Measurements from ENCODE around the gene KCND1.

KCND1 gene

DNA sequence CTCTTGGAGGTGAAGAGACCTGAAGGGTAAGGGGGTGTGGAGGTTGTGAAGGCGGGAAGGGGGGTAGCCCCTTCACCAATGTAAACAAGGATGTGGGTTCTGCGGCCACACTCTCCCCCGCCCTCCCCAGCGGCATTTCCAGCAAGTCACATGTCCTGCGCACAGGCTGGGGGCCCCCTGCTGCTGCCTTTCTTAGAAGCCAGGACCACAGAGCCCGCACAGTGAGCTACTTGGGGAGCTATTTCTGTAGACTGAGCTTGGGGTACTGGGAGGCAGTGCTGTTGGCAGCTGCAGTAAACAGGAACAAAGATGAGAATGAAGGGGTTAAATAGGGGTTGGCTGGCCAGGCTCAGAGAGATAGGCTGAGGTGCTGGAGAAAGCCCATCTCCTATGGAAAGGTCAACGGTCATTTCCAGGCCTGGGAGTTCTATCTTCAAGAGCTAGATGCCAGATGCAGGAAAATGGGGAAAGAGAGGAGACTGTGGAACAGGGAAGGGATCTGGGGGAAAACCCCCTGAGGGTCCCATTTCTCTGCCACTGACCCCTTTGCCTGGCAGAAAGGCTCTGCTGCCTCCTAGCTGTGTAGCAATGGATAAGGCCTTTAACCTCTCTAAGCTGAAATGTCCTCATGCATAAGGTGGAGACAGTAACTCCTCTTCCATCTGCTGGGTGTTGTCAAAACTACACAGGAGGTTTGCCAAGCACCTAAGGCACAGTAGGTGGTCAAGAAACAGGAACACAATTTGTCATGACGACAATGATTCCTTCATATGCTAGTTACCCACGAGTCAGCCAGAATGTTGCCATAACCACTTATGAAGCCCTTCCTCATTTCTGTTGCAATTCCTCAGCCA, 34.4 kb downstream of the KCND1 start:
- DNase-seq, result peak; percentile 93 to 96

DNA sequence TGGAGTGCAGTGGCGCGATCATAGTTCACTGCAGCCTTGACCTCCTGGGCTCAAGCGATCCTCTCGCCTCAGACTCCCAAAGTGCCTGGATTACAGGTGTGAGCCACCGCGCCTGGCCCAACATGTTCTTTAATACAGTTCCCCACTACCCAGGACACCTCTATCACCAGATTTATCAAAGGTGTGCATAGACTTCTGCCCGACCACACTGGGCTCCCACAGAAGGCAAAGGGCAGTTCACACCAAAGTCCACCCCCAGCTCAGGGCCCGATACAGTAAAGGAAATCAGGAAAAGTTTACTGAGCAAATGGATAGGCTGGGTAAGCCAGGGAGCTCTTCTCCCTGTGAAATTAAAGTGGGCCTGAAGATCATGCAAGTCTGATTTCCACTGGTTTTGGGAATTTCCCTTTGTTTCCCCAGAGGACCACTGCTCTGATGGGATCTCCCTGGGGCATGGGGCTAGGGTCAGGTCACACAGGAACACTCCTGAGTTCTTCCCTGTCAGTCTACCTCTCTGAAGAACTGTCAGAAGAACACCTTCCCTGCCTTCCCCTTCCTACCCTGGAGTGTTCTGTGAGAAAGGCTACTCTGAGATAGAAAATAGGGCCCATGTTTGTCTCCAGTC, 35.1 kb downstream of the KCND1 start:
- no peak for DNase-seq

DNA sequence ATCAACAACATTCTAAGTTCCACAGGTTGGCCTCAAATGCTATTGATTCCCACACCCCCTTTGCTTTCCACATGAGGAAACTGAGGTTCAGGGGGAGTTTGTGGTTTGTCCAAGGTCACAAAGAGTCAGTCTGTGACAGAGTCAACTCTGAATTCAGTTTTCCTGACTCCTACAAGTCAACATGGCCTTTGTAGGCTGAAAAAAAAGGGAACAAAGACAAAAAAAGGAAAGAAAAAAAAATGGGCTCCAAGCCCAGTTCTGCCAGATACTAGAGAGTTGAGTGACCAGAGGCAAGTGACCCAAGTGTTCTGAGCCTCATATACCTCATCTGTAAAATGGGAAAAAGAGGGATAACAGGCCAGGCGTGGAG, 36.4 kb downstream of the KCND1 start:
- DNase-seq, result no peak

DNA sequence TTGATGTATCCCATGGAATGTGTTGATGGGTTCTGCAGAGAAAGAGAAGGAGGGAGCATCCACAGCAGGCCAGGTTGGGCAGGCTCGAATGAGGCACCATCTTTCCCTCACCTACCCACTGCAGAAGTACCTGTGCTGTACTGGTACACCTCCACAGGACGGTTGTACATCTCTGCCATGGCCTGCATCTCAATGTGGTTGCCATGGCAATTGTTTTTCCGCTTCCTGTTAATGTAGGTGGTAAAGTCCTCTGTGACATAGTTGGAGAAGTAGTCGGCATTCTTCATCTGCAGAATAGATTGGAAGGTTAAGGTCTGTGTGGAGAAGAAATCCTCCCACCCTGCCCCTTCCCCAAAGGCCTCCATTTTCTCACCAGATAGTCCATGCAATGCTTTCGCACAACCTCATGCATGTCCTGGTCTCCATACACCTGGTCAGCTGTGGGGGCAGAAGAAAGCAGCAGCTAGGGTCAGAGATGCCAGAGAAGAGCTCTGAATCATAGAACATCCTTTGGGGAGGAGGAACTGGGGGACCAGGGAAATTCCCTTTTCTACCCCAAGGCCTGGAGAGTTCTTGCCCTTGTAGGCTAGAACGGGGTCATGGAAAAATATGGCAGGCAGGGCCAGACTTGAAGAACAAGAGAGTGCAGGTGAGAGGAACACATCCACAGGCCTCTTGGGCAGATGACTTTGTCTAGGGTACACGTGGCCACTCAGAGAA, 36.9 kb downstream of the KCND1 start:
- DNase-seq, result peak; percentile 70 to 81

DNA sequence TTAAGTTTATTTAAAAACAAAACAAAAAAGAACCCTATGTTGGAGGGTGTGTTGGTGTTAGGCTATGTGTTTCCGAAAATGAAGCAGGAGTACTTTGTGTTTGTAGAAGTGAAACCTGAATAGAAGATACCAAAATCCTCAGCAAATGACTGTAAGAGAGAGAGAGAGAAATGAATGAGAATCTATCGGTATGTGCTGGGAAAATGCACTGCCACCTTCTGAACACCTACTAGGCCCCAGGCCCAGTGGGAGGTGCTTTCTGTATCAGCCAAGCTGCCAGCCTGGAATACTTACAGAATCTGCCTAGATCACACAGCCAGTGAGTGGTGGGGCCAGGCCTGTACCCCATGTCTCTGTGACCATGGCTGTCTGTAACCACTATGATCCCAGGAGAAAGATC, 37.9 kb downstream of the KCND1 start:
- DNase-seq, result no peak

DNA sequence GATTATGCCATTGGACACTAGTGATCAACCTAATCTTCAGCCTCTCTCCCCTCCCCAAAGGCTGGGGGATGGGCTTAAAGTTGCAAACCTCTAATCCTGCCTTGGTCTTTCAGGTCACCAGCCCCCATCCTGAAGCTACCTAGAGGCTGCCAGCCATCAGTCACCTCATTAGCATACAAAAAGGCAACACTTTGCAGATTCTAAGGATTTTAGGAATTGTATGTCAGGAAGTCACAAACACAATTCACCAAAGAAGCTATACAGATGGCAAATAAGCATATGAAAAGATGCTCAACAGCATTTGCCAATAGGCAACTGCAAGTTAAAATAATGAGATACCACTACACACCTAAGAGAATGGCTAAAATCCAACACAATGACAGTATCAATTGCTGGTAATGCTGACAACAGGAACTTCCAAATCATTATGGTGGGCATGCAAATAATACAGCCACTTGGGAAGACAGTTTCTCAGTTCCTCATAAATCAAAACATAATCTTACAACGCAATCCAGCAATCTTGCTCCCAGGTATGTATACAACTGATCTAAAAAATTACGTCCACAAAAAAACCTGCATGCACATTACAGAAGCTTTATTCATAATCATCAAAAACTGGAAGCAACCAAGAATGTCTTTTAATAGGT, 43.8 kb downstream of the KCND1 start:
- no peak for DNase-seq

DNA sequence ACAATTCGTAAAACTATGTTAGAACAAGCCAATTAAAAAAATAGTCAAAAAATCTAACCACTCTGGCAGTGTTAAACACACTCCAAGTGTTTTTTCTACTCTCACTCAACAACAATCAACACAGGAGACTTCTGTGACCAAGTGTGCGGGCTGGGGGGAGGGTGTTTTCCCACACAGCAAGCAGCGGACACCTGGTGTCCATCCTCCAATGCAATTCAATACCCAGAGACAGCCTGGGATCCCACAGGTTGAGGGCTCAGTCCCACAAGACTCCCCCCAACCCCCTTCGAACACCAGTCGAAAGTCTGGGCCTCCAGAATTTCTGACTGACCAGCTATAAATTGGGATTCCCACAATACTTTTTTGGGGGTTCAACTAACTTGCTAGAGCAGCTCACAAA, 44.5 kb downstream of the KCND1 start:
- no peak for DNase-seq

DNA sequence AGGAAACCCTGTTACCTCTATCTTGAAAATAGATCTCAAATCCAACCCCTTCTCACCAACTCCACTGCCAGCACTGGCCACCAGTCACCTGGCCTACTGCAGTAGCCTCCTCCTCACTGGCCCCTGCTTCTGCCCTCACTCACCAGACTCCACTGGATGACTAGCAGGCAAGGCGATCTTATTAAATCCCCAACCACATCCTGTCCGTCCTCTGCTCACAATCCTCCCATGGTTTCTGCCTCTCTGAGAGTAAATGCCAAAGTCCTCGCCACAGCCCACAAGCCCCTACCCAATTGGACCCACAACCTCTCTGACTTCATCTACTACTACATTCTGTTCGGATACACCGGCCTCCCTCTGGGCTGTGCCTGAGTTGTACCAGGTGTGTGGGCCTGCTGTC, 47.4 kb downstream of the KCND1 start:
- no peak for DNase-seq

DNA sequence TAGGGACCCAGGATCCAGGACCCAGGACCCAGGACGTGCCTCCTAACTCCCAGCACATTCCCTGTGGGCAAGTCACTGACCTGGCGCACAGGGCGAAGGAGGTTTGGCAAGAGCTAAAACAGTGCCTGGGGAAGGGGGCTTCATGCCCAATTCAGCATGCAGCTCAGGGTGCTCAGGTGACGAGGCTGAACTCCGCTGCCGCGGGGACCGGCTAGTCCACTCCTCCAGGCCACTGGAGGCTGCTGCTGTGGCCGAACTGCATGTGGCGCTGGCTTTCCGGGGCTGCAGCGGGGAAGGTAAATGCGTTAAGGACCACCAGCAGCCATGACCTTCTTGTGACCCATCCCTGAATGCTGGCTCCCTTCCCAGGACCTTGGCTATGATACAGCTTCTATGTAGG, 47.9 kb downstream of the KCND1 start:
- no peak for DNase-seq

DNA sequence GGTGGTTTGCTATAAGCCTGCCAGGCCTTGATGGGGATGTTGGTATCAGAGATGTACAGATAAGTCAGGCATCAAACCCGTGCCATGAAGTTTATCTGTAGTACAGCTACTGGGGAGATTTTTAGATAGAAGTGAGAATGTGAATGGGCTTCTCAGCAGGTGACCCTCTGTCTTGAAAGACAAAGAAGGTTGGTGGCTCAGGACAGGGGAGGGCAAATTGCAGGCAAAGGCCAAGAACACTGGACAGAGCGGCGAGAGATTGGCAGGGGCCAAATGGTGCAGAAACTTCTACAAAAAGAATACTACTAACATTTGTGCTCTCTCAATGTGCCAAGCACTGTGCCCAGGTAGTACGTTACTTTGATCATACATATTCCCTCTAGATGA, 50.9 kb downstream of the KCND1 start:
- no peak for DNase-seq

DNA sequence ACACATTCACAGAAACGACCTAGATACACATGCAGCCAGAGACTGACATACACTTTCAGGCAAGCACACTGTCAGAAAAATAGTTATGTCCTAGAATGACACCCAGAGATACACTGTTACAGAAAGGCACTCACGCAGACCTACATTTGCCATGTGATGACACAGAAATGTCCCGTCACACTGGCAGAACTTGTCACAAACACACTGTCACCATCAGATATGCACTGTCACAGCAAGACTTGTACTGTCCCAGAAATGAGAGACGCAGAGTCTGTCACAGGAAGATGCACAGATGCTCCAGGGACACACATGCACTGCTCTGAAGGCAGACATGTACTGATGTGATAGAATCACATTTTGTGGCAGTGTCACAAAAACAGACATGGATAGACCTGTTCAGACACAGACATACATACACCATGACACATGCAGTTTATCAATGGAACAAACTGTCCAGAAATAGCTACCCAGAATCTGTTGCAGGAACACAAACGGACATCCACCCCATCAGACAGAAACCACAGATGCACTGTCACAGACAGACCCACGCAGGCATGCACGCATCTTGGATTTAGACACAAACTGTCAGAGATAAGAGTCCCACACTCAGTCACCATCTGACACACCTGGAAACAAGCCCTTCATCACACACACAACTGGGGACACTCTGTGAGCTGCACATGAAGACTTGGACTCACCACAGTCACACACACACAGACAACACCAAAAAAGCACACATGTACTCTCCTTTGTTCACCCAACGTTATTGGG, 51.5 kb downstream of the KCND1 start:
- DNase-seq, result peak; percentile 47 to 58

DNA sequence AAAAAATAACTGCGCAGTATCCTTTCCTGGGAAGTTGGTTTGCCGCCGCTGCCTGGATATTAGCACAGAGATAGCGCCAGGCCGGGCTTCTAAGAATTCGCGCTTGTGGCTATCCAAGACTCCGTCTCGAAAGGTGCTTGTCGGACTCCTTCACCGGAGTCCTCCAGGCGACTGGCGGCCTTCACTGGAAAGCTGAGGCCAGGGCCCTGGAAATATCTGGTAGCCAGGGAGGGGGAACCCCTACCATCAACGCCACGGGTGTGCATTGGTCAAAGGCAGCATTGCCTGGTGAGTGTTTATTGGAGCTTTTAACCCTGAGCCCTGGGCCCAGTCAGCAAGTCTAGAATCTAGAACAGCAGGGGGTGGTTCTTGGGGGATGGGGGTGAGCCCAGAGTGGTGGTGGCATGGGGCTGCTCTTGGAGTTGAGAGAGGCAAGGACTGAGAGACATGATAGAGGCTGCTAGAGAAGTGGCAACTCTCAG, 52.2 kb downstream of the KCND1 start:
- no peak for DNase-seq

DNA sequence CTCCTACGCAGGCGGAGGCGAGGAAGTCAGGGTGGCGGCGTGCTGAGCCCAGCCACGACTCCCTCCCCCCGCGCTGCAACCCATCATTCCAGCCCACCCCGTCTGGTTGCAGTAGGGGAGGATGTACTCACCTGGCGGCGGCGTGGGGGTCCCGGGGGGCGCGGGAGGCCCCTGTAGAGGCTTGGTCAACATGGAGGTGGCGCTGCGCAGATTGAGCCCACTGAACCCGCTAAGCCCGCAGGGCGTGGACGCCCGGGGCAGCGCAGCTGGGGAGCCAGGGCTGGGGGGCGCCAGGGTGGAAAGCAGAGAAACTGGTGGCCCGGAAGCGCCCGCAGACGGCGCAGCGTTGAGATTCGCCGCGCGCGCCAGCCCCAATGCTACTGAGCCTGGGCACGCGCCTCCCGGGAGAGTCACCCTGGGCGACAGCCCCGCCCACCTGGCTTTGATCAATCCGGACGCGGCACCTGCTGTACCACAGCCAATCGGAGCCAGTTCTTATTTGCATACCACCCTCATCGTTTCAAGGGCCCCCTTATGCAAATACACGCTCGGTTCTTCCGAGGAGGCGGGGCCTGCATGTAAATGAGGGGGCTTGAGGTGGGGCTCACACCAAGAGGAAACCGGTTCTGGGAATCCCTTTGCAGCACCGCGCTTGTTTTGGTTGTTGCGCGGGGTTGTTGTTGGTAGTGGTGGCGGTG, 52.9 kb downstream of the KCND1 start, which contains the start of gene PIM2:
Gene PIM2, minus strand, starts transcription at position 382 of the 698 bp plus-strand sequence. Its CDS starts 190 bp downstream, at position 192.
- peak; percentile 96 to 97 for DNase-seq

DNA sequence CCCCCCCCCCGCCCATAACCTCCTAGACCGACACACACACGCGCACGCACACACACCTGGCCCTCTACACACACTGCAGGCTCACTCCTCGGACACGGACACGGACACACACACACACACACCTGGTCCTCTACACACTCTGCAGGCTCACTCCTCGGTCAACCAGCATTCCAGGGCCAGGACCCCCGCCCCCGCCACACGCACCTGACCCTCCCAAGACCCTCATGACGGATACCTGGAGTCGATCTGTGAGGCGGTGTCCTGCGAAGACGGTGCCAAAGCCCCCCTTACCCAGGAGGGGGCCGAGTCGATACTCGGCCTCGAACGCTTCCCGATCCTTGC, 53.4 kb downstream of the KCND1 start:
- DNase-seq, result no peak

DNA sequence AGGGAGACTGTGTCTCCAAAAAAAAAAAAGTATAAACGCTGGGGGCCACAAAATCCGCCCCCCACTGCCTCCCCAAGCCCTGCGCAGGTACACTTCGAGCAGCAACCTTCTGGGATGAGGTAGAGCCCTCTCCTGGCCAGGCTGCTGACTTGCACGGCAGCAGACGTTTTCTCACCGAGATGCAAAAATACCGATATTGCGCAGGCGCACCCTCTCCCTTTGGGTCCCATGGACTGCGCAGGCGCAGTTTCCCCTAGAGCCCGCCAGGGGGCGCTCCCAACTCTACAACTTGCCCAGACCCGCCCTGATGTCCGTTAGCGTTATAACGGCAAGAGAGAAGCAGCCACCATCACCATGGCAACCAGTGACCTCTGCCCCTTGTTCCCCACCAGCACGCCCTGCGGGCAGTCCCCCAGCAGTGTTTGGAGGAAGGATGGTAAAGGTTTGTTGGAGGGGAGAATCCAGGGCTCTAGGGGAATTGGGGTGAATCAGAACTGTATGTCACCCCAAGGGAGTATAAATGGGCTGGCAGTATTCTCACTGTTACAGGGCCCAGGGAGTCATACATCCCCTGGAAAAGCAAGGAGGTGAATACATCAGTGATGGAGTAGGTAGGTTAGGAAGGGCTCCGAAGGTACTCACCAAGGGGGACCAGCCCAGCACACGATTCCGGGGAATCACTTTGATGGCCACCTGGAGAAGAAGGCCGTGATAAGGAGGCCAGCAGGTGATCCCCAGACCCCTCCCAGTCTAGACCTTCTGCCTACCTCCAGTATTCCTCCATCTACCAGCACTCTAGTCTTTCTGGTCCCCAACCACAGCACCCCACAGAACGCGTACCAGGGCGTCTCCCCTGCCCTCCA, 54.3 kb downstream of the KCND1 start:
- DNase-seq, result peak; percentile 93 to 94

DNA sequence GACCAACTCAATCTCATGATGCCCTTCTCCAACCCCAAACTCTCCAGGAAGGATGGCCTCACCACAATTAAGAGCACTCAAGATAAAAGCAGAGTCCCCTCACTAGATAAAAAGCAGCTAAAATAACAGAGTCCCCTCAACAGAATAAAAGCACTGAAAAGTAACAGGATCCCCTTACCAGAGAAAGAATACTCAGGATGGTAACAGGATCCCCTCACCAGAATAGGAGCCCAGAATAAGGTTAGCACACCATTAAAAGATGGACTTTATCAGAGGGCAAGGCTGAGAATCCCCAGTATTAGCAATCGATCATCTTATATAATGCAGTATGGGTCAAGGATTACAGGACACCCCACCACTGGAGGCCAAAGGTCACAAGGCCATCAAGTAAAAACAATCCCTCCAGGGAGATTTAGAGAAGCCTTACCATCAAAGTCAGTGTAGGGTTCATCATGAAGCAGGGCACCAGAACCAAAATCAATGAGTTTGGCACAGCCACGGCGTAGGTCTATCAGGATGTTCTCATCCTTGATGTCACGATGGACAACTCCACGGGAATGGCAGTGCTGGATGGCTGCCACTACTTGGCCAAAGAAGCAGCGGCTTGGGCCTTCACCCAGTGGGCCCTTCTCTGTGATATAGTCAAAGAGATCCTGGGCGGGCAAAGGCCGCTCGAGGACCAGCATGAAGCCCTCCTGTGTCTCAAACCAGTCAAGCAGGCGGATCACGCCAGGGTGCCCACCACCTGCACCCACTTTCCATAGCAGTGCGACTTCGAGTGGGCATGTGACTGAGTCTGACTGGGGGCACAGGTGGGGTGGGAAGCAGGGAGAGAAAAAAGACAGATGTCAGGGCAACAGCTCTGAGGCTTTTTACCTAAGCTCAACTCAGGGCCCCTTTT, 56.8 kb downstream of the KCND1 start:
- DNase-seq, result no peak

DNA sequence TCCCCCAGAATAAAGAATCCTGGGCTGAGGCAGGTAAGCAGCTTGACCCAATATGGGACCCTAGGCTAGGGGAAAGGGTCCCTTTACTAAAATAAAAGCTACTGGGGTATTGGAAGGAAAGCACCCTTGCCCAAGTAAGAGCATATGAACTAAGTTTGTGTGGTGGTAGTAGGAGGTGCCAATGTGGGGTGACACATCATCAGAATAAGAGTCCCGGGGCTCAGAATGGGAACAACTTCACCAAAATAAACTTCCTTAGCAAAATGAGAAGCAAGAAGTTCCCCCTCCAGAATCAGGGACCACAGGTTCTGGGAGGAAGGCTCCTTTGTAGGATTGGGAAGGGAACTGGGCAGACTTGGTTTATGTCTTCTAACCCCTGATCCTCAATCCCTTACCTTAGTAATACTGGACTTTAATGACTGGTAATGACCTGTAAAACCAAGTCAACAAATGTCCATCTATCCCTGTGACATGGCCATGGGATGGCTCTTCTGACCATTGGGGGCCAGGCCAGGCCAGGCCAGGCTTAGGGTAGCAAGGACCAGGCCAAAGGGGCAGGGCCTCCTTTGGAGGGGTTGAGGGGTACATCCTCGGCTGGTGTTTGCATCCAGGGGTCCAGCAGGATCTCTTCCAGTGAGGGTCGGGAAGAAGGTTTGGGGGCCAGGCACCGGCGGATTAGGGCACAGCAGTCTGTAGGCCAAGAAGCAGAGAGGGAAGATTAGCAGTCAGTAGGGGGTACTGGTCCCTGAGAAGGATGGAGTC, 57.9 kb downstream of the KCND1 start:
- peak in 1 of 2 donors; percentile 10 for DNase-seq

DNA sequence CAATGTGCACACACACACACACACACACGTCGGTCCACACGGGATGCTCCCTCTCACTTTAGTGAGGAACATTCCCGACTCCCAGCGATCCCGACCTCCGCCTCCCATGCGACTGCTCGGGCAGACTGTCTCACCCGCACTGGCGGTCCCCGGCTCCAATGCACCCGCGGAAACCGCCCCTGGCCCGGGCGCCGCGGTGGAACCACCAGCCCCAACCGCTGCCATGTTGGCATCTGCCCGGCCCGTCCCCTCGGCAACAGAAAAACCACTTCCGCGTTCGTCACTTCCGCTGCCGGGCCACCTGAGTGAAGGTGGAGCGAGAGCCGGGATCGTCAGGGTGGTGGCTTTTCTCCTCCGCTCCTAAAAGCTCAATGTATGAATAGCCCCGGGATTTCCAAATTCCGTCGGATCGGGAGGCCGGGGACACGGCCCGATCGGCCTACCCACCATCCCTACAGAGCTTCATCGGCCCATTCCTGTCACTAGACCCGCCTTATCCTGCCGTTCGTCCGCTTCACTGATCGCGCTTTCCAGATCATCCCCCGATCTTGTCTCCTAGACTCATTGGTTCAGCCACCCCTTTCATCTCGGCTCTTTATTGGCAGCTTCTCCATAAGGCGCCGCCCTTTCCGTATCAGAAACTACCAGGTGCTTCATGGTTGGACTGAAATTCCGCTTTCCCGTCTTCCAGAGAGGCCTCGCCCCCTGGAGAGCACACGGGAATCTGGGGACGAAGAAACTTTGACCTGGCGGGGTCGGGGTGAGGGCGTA, 60.0 kb downstream of the KCND1 start, which contains the start of gene SLC35A2:
Gene SLC35A2, minus strand, starts transcription at position 235 of the 771 bp plus-strand sequence. Its CDS starts 10 bp downstream, at position 225.
- DNase-seq, result peak; percentile 89 to 90
